Ishikawa (cell line): ENCODE data around the gene CIROP.

ENCODE experiments used
- CEBPB ChIP-seq: IDR thresholded peaks from 2 replicates; pipeline ENCODE4 v1.6.1; 2012
- CREB1 ChIP-seq: IDR thresholded peaks from 2 replicates; pipeline ENCODE4 v1.6.1; 2012; ENCODE audit warnings: low read depth
- EGR1 ChIP-seq: IDR thresholded peaks from 2 replicates; pipeline ENCODE4 v1.6.1; 2012
- EP300 ChIP-seq: IDR thresholded peaks from 2 replicates; pipeline ENCODE4 v1.6.1; 2012; ENCODE audit warnings: borderline replicate concordance
- FOXM1 ChIP-seq: IDR thresholded peaks from 2 replicates; pipeline ENCODE4 v1.6.1; 2012; ENCODE audit warnings: low read depth, borderline replicate concordance
- MAX ChIP-seq: IDR thresholded peaks from 2 replicates; pipeline ENCODE4 v1.6.1; 2012
- NFIC ChIP-seq: IDR thresholded peaks from 2 replicates; pipeline ENCODE4 v1.6.1; 2012
- RAD21 ChIP-seq: IDR thresholded peaks from 2 replicates; pipeline ENCODE4 v1.6.1; 2012; ENCODE audit warnings: low read depth
- REST ChIP-seq: IDR thresholded peaks from 2 replicates; pipeline ENCODE4 v1.6.1; 2012; ENCODE audit warnings: low read depth, mild to moderate bottlenecking
- TAF1 ChIP-seq: IDR thresholded peaks from 2 replicates; pipeline ENCODE4 v1.6.1; 2012; ENCODE audit warnings: low read depth, mild to moderate bottlenecking
- TCF12 ChIP-seq: IDR thresholded peaks from 2 replicates; pipeline ENCODE4 v1.6.1; 2012; ENCODE audit warnings: low read depth
- TEAD4 ChIP-seq: IDR thresholded peaks from 2 replicates; pipeline ENCODE4 v1.6.1; 2012
- USF1 ChIP-seq: IDR thresholded peaks from 2 replicates; pipeline ENCODE4 v1.6.1; 2012
- YY1 ChIP-seq: IDR thresholded peaks from 2 replicates; pipeline ENCODE4 v1.6.1; 2012; ENCODE audit warnings: low read depth
- ZBTB7A ChIP-seq: IDR thresholded peaks from 2 replicates; pipeline ENCODE4 v1.6.1; 2012; ENCODE audit warnings: low read depth

The CIROP gene

GRCh38 chr14:23089498-23090253, 15.1 kb downstream of the CIROP start:
- no peak for TF ChIP-seq TAF1

GRCh38 chr14:23086565-23086964, 18.2 kb downstream of the CIROP start:
- TF ChIP-seq EGR1 (no peak), FOXM1 (no peak), TAF1 (no peak), EP300 (no peak), TEAD4 (no peak), RAD21 (no peak), YY1 (no peak), CEBPB (no peak), CREB1 (no peak), MAX (no peak), USF1 (no peak), NFIC (no peak), ZBTB7A (no peak), TCF12 (no peak), REST (no peak)

- TF ChIP-seq EGR1 (no peak), REST (no peak), TAF1 (no peak), NFIC (no peak)
Observed at GRCh38 chr14:23085458-23085857, 19.3 kb downstream of the CIROP start.

GRCh38 chr14:23080474-23080873, 24.3 kb downstream of the CIROP start:
- no peak for TF ChIP-seq EGR1
- no peak for TF ChIP-seq TEAD4
- no peak for TF ChIP-seq MAX
- no peak for TF ChIP-seq RAD21
- TF ChIP-seq EP300 = no peak
- TF ChIP-seq CEBPB = no peak
- TF ChIP-seq USF1 = no peak
- TF ChIP-seq FOXM1 = no peak
- TF ChIP-seq ZBTB7A = no peak
- TF ChIP-seq TCF12 = no peak
- TF ChIP-seq CREB1 = no peak
- TF ChIP-seq TAF1 = no peak
- no peak for TF ChIP-seq NFIC

- TF ChIP-seq YY1 (no peak), REST (no peak), MAX (no peak), TAF1 (no peak), CEBPB (no peak), USF1 (no peak), CREB1 (no peak), FOXM1 (no peak), RAD21 (no peak), TCF12 (no peak), ZBTB7A (no peak), NFIC (no peak), EGR1 (no peak), TEAD4 (no peak), EP300 (no peak)
Observed at GRCh38 chr14:23079716-23080115, 25.1 kb downstream of the CIROP start.
